Astrocyte of the cerebellum (primary cell): Measurements from ENCODE around the gene STARD10.

Experiments
- DNase-seq: peaks from one replicate; pipeline ENCODE4 v3.0.0-alpha.2; 2011; ENCODE audit warnings: low read depth
- H3K4me3 ChIP-seq: 2 replicates; pipeline ENCODE4 v1.5.1; 2011; ENCODE audit warnings: mild to moderate bottlenecking, low read depth, low read length, moderate library complexity
- CTCF ChIP-seq: IDR thresholded peaks from 2 replicates; pipeline ENCODE4 v1.5.1; 2012; ENCODE audit warnings: low read length, low read depth, moderate library complexity, mild to moderate bottlenecking; ENCODE audit errors: missing control alignments
- in situ Hi-C: cut with HindIII; loops from 2 replicates; pipeline ENCODE4 v1.10.0; 2017; ENCODE audit warnings: low sequenced_read_pairs

STARD10 gene

DNA sequence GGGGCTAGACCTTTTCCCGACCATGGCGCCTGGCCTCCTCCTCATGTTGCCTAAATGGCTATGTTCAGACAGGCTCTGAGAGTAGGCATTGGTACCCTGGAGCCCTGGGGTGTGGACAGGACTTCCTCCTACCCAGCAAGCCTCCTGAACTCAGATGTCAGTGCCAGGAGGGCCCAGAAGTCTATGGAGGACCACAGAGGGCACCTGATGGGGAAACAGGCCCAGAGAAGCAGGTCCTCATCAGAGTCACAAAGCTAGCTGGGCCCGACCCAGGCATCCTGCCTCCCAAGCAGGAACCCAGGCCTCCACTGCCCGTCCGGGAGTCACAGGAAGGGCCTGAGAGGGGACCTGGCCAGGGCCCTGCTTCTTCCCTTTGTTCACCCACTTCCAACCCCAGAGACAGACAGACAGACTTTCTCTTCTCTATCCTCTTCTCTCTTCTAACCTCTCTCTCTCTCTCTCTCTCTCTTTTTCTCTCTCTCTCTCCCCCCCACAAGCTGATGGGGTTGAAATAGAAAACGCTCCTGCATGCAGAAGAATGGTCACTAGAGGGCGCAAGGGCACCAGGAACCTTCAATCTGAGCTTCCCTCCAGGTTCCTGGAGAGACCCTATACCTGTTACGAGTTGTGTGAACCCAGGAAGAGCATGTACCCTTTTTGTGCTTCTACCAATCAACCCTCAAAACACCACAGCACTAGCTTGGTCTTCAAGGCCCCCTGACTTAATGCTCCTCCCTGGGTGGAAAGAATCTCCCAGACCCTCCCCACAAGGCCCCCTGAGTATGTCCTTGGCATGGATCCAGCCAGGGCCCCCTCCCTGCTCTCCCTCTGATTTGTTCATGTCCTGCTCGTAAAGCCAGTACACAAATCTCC, 68.8 kb downstream of the STARD10 start:
- H3K4me3 ChIP-seq, result no peak overlapping the region
- peak; percentile 85 for DNase-seq
- peak; percentile 92 for TF ChIP-seq CTCF
- in situ Hi-C loops, result no loop called here

DNA sequence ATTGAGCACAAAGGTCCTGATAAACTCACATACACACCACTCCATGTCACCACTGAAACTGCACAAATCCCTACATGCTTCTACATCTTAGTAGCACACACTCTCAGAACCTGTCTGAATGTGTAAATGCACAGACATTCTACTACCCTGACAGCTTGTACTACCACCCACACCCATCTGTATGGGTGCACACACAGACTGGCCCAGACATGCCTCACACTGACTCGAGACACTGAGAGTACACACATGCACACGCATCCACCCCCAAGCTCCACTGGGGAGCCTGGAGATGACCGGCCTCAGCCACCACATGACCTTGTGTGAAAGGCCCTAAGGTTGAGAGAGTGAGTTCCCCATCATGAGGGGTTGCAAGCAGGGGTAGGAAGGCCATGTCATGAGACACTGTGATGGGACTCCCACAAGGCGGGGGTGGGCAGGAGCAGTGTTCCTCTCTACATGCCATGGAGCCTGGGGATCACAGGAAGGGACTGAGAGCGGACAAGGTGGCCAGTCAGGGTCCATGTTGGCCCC, 69.8 kb downstream of the STARD10 start:
- DNase-seq, result no peak
- no peak for TF ChIP-seq CTCF
- in situ Hi-C loops, result no loop called here
- H3K4me3 ChIP-seq, result no peak overlapping the region

DNA sequence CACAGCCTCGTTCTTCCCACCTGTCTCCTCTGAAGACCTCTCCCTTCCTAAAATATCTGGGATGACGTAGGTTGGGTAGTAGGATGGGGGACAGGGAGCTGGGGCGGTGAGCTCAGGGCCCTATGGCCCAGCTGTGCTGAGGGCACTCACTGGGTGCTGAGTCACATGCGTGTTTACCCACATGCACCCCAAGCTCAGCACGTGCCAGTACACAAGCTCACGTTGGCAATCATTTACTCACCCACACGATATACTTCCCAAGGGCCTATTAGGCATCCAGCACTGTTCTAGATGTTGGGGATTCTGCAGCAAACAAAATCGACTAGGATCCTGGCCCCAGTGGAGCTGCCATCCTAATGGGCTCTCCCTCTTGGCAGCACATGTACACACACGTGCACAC, 70.3 kb downstream of the STARD10 start:
- in situ Hi-C loops, result no loop called here
- DNase-seq, result no peak
- H3K4me3 ChIP-seq, result no peak overlapping the region
- no peak for TF ChIP-seq CTCF

DNA sequence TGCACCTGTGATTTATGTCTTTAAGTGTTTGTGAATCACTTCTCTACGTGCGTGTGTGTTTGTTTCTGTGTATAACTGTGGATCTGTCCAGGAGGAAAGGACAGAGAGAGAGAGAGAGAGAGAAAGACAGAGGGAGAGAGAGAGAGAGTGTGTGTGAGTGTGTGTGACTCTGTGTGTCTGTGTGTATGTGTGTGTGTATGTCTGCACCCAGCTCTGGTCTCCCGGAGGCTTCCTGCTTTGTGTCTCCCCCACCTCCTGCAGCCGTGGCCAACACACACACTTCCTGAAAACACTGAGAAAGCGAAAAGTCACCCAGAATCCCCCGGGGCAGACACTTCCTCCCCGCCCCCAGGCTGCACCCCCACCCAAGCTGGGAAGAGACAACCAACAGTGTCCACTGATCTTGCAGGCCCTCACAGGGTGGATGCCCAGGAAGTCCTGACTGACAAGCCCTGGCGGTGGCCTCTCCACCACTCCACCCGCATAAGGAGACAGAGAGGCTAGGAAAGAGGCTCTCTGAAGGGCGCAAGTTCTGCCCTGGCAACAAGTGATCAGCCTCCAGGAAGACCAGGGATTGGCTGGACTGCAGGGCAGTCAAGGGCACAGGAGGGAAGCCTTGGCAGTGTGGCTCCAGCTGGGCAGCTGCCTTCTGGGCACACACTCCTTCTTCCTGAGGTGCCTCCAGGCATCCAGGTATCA, 71.6 kb downstream of the STARD10 start:
- DNase-seq, result peak; percentile 60
- in situ Hi-C loops, result no loop called here
- H3K4me3 ChIP-seq, result peak overlapping the region; percentile 58
- no peak for TF ChIP-seq CTCF

- in situ Hi-C loops, result no loop called here
- DNase-seq, result no peak
- TF ChIP-seq CTCF, result no peak
- H3K4me3 ChIP-seq, result peak overlapping the region; percentile 58
These were observed 72.2 kb downstream of the STARD10 start for GRCh38 chr11:72721689-72722049.

DNA sequence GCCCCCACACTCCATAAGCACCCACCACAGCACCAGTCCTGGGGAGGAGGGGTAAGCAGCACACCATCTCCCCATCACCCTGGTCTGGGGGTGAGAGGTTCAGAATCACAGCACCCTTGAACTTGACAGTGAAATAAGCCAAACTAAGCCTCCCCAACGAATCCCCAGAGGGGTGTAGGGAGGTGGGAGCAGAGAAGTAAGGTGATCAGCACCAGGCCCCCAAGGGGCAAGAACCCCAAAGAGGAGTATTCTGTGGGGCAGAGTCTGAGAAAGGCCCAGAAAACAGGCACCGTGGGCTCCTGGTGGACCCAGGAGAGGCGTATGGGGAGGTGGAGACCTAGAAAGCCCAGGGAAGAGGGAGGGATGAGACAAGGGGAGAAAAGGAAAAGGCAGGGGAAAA, 72.6 kb downstream of the STARD10 start:
- in situ Hi-C loops, result no loop called here
- H3K4me3 ChIP-seq, result peak overlapping the region; percentile 58
- no peak for TF ChIP-seq CTCF
- DNase-seq, result no peak
